HEK293 (cell line): ENCODE measurements around the gene ISOC2.

Source experiments
- CTCF ChIP-seq: fragments of 450-650 bp; formaldehyde crosslinking; IDR thresholded peaks from 2 replicates; pipeline ENCODE4 v1.5.1; 2016; ENCODE audit warnings: missing biosample characterization, missing genetic modification characterization
- REST ChIP-seq: fragments of 450-650 bp; formaldehyde crosslinking; IDR thresholded peaks from 2 replicates; pipeline ENCODE4 v1.5.1; 2016; ENCODE audit warnings: missing biosample characterization, missing genetic modification characterization
- ZBTB17 ChIP-seq: fragments of 450-650 bp; formaldehyde crosslinking; IDR thresholded peaks from 2 replicates; pipeline ENCODE4 v1.5.1; 2016; ENCODE audit warnings: missing biosample characterization, missing genetic modification characterization
- ZNF274 ChIP-seq, 2 experiments: fragments of 200-500 bp in 1 of 2; fragments of 450-650 bp in 1 of 2; sonication (Bioruptor generic) in 1 of 2; formaldehyde crosslinking in 1 of 2; IDR thresholded peaks; 2 replicates each; pipeline versions ENCODE4 v1.5.1 to v1.6.1; 2014 to 2016; ENCODE audit warnings: borderline replicate concordance in 1 of 2, inconsistent platforms in 1 of 2, low read length in 1 of 2, missing biosample characterization in 1 of 2, missing genetic modification characterization in 1 of 2
- ZNF280C ChIP-seq: fragments of 450-650 bp; formaldehyde crosslinking; IDR thresholded peaks from 2 replicates; pipeline ENCODE4 v1.5.1; 2016; ENCODE audit warnings: missing biosample characterization, missing genetic modification characterization
- ZNF354C ChIP-seq: fragments of 450-650 bp; formaldehyde crosslinking; IDR thresholded peaks from 2 replicates; pipeline ENCODE4 v1.5.1; 2016; ENCODE audit warnings: missing biosample characterization, missing genetic modification characterization, low read depth, borderline replicate concordance
- ZNF398 ChIP-seq: fragments of 450-650 bp; formaldehyde crosslinking; IDR thresholded peaks from 2 replicates; pipeline ENCODE4 v1.5.1; 2017; ENCODE audit warnings: missing biosample characterization, missing genetic modification characterization
- ZNF426 ChIP-seq: fragments of 450-650 bp; formaldehyde crosslinking; IDR thresholded peaks from 2 replicates; pipeline ENCODE4 v1.5.1; 2017; ENCODE audit warnings: missing biosample characterization, missing genetic modification characterization, mild to moderate bottlenecking, inconsistent platforms, moderate library complexity
- ZNF510 ChIP-seq: fragments of 450-650 bp; formaldehyde crosslinking; IDR thresholded peaks from 2 replicates; pipeline ENCODE4 v1.5.1; 2018; ENCODE audit warnings: mild to moderate bottlenecking, missing genetic modification characterization, missing biosample characterization; ENCODE audit not compliant: insufficient replicate concordance
- ZNF560 ChIP-seq: fragments of 450-650 bp; formaldehyde crosslinking; IDR thresholded peaks from 2 replicates; pipeline ENCODE4 v1.5.1; 2017; ENCODE audit warnings: missing biosample characterization, missing genetic modification characterization, borderline replicate concordance
- ZNF585B ChIP-seq: fragments of 450-650 bp; formaldehyde crosslinking; IDR thresholded peaks from 2 replicates; pipeline ENCODE4 v1.5.1; 2016; ENCODE audit warnings: missing biosample characterization, missing genetic modification characterization
- ZNF768 ChIP-seq: fragments of 450-650 bp; formaldehyde crosslinking; IDR thresholded peaks from 2 replicates; pipeline ENCODE4 v1.5.1; 2018; ENCODE audit warnings: missing biosample characterization, mild to moderate bottlenecking, missing genetic modification characterization
- TF ChIP-seq, protein P1 (sequence below): IDR thresholded peaks from 2 replicates; pipeline ENCODE4 v1.6.1; 2011; ENCODE audit warnings: mild to moderate bottlenecking, low read depth, low read length, borderline replicate concordance
- TF ChIP-seq, protein P2 (sequence below): fragments of 450-650 bp; formaldehyde crosslinking; IDR thresholded peaks from 2 replicates; pipeline ENCODE4 v1.5.1; 2016; ENCODE audit warnings: missing biosample characterization, missing genetic modification characterization

DNA sequence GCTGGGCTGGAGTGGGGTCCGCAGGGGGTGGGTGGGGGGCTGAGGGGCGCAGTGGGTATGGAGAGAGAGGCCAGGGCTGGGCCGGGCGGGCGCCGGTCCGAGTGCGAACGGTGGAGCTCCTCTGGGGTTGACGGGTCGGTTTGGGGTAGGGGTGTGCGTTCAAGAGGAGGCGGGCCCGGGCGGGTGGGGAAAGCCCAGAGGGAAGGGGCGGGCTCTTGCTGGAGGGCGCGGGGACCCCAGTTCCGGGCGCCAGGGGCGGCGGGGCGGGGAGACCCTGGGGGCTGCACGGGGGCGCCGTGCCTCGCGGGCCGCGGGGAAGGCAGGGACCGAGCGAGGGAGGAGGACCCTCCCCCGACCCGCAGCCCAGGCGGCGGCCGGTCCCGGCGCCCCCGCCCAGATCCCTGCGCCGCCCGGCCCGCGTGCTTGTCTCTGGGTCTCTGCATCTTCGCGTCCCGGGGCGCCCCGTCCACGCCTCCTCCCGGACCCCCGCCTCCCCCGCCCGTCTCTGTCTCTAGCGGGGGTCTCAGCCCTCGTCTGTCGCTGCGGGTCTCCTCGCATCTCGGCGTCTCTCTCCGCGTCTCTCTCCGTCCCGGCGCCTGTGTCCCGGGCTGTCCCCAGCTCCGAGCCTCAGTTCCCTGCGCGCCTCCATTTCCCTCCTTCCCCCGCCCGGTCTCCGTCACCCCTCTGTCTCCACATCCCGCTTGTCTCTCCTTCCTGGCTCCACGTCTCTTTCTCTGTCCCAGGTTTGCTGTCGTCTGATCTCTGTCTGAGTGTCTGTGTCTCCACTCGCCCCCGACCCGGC is 10.1 kb downstream of the ISOC2 start:
- TF ChIP-seq ZNF585B (tag by site-specific recombination) (no peak), ZNF510 (tag by site-specific recombination) (no peak), ZNF426 (tag by site-specific recombination) (no peak), ZNF354C (tag by site-specific recombination) (no peak), ZNF274 (IDR thresholded peaks at IDR 0.05; ENCODE audit: low read length) (no peak), ZNF274 (tag by site-specific recombination; IDR thresholded peaks at IDR 0.05; ENCODE audit: borderline replicate concordance) (no peak), ZNF560 (no peak), ZNF768 (no peak), ZNF280C (no peak), CTCF (tag by site-specific recombination) (no peak), REST (tag by site-specific recombination) (no peak), ZBTB17 (no peak), ZNF398 (tag by site-specific recombination) (no peak; the same call in none of the 2 replicates)
- TF ChIP-seq, protein P1, sequence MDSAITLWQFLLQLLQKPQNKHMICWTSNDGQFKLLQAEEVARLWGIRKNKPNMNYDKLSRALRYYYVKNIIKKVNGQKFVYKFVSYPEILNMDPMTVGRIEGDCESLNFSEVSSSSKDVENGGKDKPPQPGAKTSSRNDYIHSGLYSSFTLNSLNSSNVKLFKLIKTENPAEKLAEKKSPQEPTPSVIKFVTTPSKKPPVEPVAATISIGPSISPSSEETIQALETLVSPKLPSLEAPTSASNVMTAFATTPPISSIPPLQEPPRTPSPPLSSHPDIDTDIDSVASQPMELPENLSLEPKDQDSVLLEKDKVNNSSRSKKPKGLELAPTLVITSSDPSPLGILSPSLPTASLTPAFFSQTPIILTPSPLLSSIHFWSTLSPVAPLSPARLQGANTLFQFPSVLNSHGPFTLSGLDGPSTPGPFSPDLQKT = no peak
- TF ChIP-seq, protein P2, sequence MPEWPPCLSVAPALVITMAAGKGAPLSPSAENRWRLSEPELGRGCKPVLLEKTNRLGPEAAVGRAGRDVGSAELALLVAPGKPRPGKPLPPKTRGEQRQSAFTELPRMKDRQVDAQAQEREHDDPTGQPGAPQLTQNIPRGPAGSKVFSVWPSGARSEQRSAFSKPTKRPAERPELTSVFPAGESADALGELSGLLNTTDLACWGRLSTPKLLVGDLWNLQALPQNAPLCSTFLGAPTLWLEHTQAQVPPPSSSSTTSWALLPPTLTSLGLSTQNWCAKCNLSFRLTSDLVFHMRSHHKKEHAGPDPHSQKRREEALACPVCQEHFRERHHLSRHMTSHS (tag by site-specific recombination) = no peak
